NT2/D1 (cell line): ENCODE measurements around the gene ADAMTS2.

Source experiments
- DNase-seq: peaks from one replicate; pipeline ENCODE4 v3.0.0-alpha.2; 2011; ENCODE audit warnings: low read depth, low spot score
- H3K27me3 ChIP-seq: 2 replicates; pipeline ENCODE4 v1.6.0; 2011; ENCODE audit warnings: mild to moderate bottlenecking; ENCODE audit not compliant: insufficient read length, insufficient read depth
- H3K36me3 ChIP-seq: 2 replicates; pipeline ENCODE4 v1.6.1; 2011; ENCODE audit warnings: mild to moderate bottlenecking, low read length, mixed read lengths; ENCODE audit not compliant: insufficient read depth, insufficient read length
- H3K4me1 ChIP-seq: 2 replicates; pipeline ENCODE4 v1.5.1; 2011; ENCODE audit not compliant: insufficient read depth, insufficient read length
- H3K4me3 ChIP-seq: 2 replicates; pipeline ENCODE4 v1.5.1; 2011; ENCODE audit warnings: low read depth; ENCODE audit not compliant: insufficient read length
- H3K9ac ChIP-seq: 2 replicates; pipeline ENCODE4 v1.6.0; 2011; ENCODE audit warnings: low read depth; ENCODE audit not compliant: insufficient read length
- H3K9me3 ChIP-seq: 2 replicates; pipeline ENCODE4 v1.5.1; 2011; ENCODE audit warnings: mild to moderate bottlenecking, low read length; ENCODE audit not compliant: insufficient read depth
- SUZ12 ChIP-seq: IDR thresholded peaks from 2 replicates; pipeline ENCODE4 v1.6.1; 2011; ENCODE audit not compliant: insufficient read length, insufficient read depth; ENCODE audit errors: extremely low read depth
- YY1 ChIP-seq: IDR thresholded peaks from 2 replicates; pipeline ENCODE4 v1.6.1; 2011; ENCODE audit not compliant: insufficient read length, insufficient read depth
- ZNF274 ChIP-seq: IDR thresholded peaks from 2 replicates; pipeline ENCODE4 v1.6.1; 2011; ENCODE audit warnings: mild to moderate bottlenecking, low read depth, low read length

ADAMTS2 gene

GRCh38 chr5:179130101-179130681, 215.1 kb downstream of the ADAMTS2 start:
- no peak overlapping the region for H3K9ac ChIP-seq
- H3K4me1 ChIP-seq = peaks cover 1% of the 10 kb centered on the region
- H3K36me3 ChIP-seq = peaks cover 6% of the 10 kb centered on the region
- H3K9me3 ChIP-seq = no peaks in the 10 kb centered on the region
- H3K27me3 ChIP-seq = no peaks in the 10 kb centered on the region
- no peak overlapping the region for H3K4me3 ChIP-seq
- TF ChIP-seq SUZ12 = no peak
- TF ChIP-seq ZNF274 = no peak
- no peak for TF ChIP-seq YY1
- no peak for DNase-seq

- Histone ChIP-seq H3K4me3 (no peak overlapping the region), H3K36me3 (peaks cover 6% of the 10 kb centered on the region), H3K27me3 (no peaks in the 10 kb centered on the region), H3K9me3 (no peaks in the 10 kb centered on the region), H3K4me1 (no peaks in the 10 kb centered on the region), H3K9ac (no peak overlapping the region)
- TF ChIP-seq YY1 = no peak
- no peak for TF ChIP-seq ZNF274
- TF ChIP-seq SUZ12 = no peak
- DNase-seq = no peak
Observed at GRCh38 chr5:179129607-179130071, 215.6 kb downstream of the ADAMTS2 start.

GRCh38 chr5:179128976-179129375, 216.3 kb downstream of the ADAMTS2 start:
- no peaks in the 10 kb centered on the region for H3K4me1 ChIP-seq
- no peak for TF ChIP-seq ZNF274
- no peak for TF ChIP-seq SUZ12
- no peak for TF ChIP-seq YY1
- no peaks in the 10 kb centered on the region for H3K27me3 ChIP-seq
- no peaks in the 10 kb centered on the region for H3K9me3 ChIP-seq
- DNase-seq = no peak
- peaks cover 6% of the 10 kb centered on the region for H3K36me3 ChIP-seq
- H3K4me3 ChIP-seq = no peak overlapping the region
- H3K9ac ChIP-seq = no peak overlapping the region

- Histone ChIP-seq H3K4me1 (no peaks in the 10 kb centered on the region), H3K36me3 (peaks cover 6% of the 10 kb centered on the region), H3K9me3 (no peaks in the 10 kb centered on the region), H3K9ac (no peak overlapping the region), H3K27me3 (no peaks in the 10 kb centered on the region), H3K4me3 (no peak overlapping the region)
- no peak for TF ChIP-seq SUZ12
- no peak for TF ChIP-seq ZNF274
- no peak for TF ChIP-seq YY1
- no peak for DNase-seq
Observed at GRCh38 chr5:179128041-179128365, 217.3 kb downstream of the ADAMTS2 start.

GRCh38 chr5:179127136-179128040, 217.9 kb downstream of the ADAMTS2 start:
- no peak overlapping the region for H3K4me3 ChIP-seq
- H3K27me3 ChIP-seq = no peaks in the 10 kb centered on the region
- DNase-seq = no peak
- TF ChIP-seq ZNF274 (no peak), YY1 (no peak), SUZ12 (no peak)
- peaks cover 6% of the 10 kb centered on the region for H3K36me3 ChIP-seq
- no peaks in the 10 kb centered on the region for H3K9me3 ChIP-seq
- no peak overlapping the region for H3K9ac ChIP-seq
- H3K4me1 ChIP-seq = no peaks in the 10 kb centered on the region

- TF ChIP-seq YY1 = no peak
- TF ChIP-seq ZNF274 = no peak
- no peak for TF ChIP-seq SUZ12
- no peaks in the 10 kb centered on the region for H3K9me3 ChIP-seq
- H3K27me3 ChIP-seq = no peaks in the 10 kb centered on the region
- no peak overlapping the region for H3K9ac ChIP-seq
- H3K4me1 ChIP-seq = no peaks in the 10 kb centered on the region
- no peak overlapping the region for H3K4me3 ChIP-seq
- peaks cover 6% of the 10 kb centered on the region for H3K36me3 ChIP-seq
- no peak for DNase-seq
Observed at GRCh38 chr5:179126506-179126991, 218.7 kb downstream of the ADAMTS2 start.

- no peaks in the 10 kb centered on the region for H3K9me3 ChIP-seq
- DNase-seq = no peak
- no peaks in the 10 kb centered on the region for H3K4me1 ChIP-seq
- H3K27me3 ChIP-seq = no peaks in the 10 kb centered on the region
- TF ChIP-seq YY1 (no peak), SUZ12 (no peak), ZNF274 (no peak)
- H3K36me3 ChIP-seq = peaks cover 6% of the 10 kb centered on the region
- H3K4me3 ChIP-seq = no peak overlapping the region
- no peak overlapping the region for H3K9ac ChIP-seq
Observed at GRCh38 chr5:179125789-179126505, 219.3 kb downstream of the ADAMTS2 start.
